LNCaP clone FGC (cell line): ENCODE results near the gene MYLK3.

ENCODE experiments used
- DNase-seq: peaks from one replicate; pipeline ENCODE4 v3.0.0-alpha.2; 2011; ENCODE audit warnings: low read depth
- H3K4me3 ChIP-seq: 2 replicates; pipeline ENCODE4 v1.5.1; 2011; ENCODE audit warnings: mild to moderate bottlenecking, low read depth, low read length, control low read depth
- CTCF ChIP-seq: IDR thresholded peaks from 2 replicates; pipeline ENCODE4 v1.5.1; 2012; ENCODE audit warnings: mild to moderate bottlenecking; ENCODE audit not compliant: control insufficient read depth, insufficient read depth; ENCODE audit errors: extremely low read depth

Gene MYLK3

GRCh38 chr16:46693598-46693997, 54.5 kb downstream of the MYLK3 start:
- no peak overlapping the region for H3K4me3 ChIP-seq

GRCh38 chr16:46691726-46692125, 56.4 kb downstream of the MYLK3 start:
- no peak for TF ChIP-seq CTCF
- H3K4me3 ChIP-seq = no peak overlapping the region
- no peak for DNase-seq

More at GRCh38 chr16:46693598-46693997, 54.5 kb downstream of the MYLK3 start:
- DNase-seq = no peak
- TF ChIP-seq CTCF = no peak

- no peak for TF ChIP-seq CTCF
- DNase-seq = no peak
- H3K4me3 ChIP-seq = peak overlapping the region; percentile 97
These were observed 57.6 kb downstream of the MYLK3 start for GRCh38 chr16:46690281-46691178.

- H3K4me3 ChIP-seq = peak within 1 kb of the TSS; percentile 97
- peak; percentile 90 for DNase-seq
- peak; percentile 63 for TF ChIP-seq CTCF
These were observed 58.5 kb downstream of the MYLK3 start, which contains the start of gene ORC6 for GRCh38 chr16:46689365-46690280. ORC6 (plus strand) TSS chr16:46689659; CDS start chr16:46689706, 47 bp downstream.

- TF ChIP-seq CTCF = peak; percentile 23; the same call in 1 of the 2 replicates
- DNase-seq = peak; percentile 96
- H3K4me3 ChIP-seq = peak within 1 kb of the TSS; percentile 97
These were observed 59.3 kb downstream of the MYLK3 start, which contains the start of gene VPS35 for GRCh38 chr16:46688654-46689364. VPS35 (minus strand) TSS chr16:46689178; CDS start chr16:46689133, 45 bp downstream.

- peak overlapping the region; percentile 97 for H3K4me3 ChIP-seq
- peak; percentile 38 for DNase-seq
- no peak for TF ChIP-seq CTCF
These were observed 60.0 kb downstream of the MYLK3 start for GRCh38 chr16:46688101-46688653.
